Measurements from ENCODE around the gene USP2. TPM values are rescaled to one million over a fixed set of nuclear protein-coding genes. Genes with fewer than 3 reads are reported as not detected.

Gene USP2
- total RNA-seq, 1 donor from 2014 or later = 0.11 TPM

DNA sequence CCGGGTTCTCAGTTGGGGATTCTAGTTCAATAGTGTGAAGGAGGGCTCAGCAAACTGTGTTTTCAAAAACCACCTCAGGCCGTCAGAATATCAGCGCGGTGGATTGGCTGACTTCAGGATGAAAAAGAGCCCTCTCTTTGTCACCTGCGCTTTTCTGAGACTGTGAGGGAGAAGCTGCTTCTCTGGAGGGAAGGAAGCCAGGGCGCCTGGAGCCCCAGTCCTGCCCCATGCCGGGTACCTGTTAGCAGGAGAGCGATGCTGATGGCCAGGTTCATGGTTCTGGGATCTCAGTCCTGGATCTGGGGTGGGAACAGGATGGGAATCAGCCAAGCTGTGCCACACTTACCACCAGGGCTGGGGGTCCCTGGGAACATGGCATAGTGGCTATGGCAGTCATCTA, 39.1 kb upstream of the USP2 start:
- H3K9me3 Mint-ChIP-seq (ENCODE audit: unreplicated experiment) = no peaks in the 10 kb centered on the region
- TF ChIP-seq, protein P1, sequence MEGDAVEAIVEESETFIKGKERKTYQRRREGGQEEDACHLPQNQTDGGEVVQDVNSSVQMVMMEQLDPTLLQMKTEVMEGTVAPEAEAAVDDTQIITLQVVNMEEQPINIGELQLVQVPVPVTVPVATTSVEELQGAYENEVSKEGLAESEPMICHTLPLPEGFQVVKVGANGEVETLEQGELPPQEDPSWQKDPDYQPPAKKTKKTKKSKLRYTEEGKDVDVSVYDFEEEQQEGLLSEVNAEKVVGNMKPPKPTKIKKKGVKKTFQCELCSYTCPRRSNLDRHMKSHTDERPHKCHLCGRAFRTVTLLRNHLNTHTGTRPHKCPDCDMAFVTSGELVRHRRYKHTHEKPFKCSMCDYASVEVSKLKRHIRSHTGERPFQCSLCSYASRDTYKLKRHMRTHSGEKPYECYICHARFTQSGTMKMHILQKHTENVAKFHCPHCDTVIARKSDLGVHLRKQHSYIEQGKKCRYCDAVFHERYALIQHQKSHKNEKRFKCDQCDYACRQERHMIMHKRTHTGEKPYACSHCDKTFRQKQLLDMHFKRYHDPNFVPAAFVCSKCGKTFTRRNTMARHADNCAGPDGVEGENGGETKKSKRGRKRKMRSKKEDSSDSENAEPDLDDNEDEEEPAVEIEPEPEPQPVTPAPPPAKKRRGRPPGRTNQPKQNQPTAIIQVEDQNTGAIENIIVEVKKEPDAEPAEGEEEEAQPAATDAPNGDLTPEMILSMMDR (IDR thresholded peaks at IDR 0.05) = no peak
- peaks cover 9% of the 10 kb centered on the region for H3K27me3 Mint-ChIP-seq (ENCODE audit: unreplicated experiment)
- peak; percentile 65 for DNase-seq (ENCODE audit: extremely low spot score, unreplicated experiment)
- no peak overlapping the region for H3K27ac Mint-ChIP-seq (ENCODE audit: unreplicated experiment)
- H3K4me1 Mint-ChIP-seq (ENCODE audit: unreplicated experiment) = peaks cover 32% of the 10 kb centered on the region
- no peaks in the 10 kb centered on the region for H3K36me3 Mint-ChIP-seq (ENCODE audit: unreplicated experiment)
- no peak overlapping the region for H3K4me3 Mint-ChIP-seq (ENCODE audit: unreplicated experiment)

DNA sequence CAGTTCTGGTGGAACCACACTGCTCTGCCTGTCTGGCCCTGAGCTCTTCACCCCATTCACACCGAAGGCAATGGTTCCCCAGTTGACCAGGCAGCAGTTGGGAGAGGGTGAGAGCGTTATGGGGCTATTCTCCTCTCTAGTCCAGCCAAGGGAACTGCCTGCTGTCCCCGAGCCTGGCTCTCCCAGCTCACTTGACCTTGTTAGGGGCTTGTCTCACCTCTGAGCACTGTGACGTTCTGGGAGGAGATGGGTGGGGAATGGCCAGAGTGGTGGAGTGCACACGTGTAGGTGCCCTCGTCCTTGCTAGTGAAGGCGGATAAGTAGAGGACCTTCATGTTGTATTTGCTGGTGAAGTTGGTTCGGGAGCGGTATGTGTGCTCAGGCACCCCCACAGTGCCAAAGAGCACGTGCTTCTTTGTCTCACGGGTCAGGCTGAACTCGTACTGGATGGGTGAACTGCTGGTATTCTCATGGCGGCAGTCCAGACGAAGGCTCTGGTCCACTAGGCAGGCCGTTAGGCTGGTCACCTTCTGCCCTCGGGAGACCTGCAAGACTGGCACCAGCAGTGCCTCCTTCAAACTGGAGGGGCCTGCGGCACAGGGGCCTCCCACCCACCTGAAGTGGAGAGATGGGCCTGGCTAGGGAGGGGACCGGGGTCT, 38.5 kb upstream of the USP2 start:
- no peak overlapping the region for H3K4me3 Mint-ChIP-seq (ENCODE audit: unreplicated experiment)
- H3K27me3 Mint-ChIP-seq (ENCODE audit: unreplicated experiment) = peaks cover 9% of the 10 kb centered on the region
- DNase-seq (ENCODE audit: extremely low spot score, unreplicated experiment) = peak; percentile 83
- H3K27ac Mint-ChIP-seq (ENCODE audit: unreplicated experiment) = no peak overlapping the region
- peaks cover 32% of the 10 kb centered on the region for H3K4me1 Mint-ChIP-seq (ENCODE audit: unreplicated experiment)
- H3K9me3 Mint-ChIP-seq (ENCODE audit: unreplicated experiment) = no peaks in the 10 kb centered on the region
- H3K36me3 Mint-ChIP-seq (ENCODE audit: unreplicated experiment) = no peaks in the 10 kb centered on the region
- TF ChIP-seq, protein P1 (IDR thresholded peaks at IDR 0.05) = no peak

DNA sequence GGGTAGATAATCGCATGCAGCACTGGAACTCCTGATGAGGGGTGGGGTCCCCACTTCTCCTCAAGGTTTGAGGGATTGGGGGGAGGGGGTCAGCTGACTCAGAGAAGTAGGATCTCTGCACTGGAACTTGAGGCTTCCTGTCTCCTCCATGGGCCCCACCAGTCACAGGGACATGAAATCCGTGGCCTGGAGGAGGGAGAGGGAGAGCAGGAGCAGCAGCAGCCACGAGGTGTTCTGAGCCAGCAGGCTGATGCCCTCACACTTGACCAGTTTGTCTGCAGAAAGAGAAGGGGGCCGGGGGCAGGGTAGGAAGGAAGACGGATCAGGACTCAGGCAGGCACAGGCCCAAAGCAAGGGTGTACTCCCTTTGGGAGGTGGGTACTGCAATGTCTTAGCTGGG, 37.8 kb upstream of the USP2 start:
- H3K9me3 Mint-ChIP-seq (ENCODE audit: unreplicated experiment) = peaks cover 4% of the 10 kb centered on the region
- DNase-seq (ENCODE audit: extremely low spot score, unreplicated experiment) = peak; percentile 49
- peaks cover 32% of the 10 kb centered on the region for H3K4me1 Mint-ChIP-seq (ENCODE audit: unreplicated experiment)
- TF ChIP-seq, protein P1 (IDR thresholded peaks at IDR 0.05) = no peak
- H3K36me3 Mint-ChIP-seq (ENCODE audit: unreplicated experiment) = no peaks in the 10 kb centered on the region
- H3K27me3 Mint-ChIP-seq (ENCODE audit: unreplicated experiment) = peaks cover 9% of the 10 kb centered on the region
- no peak overlapping the region for H3K4me3 Mint-ChIP-seq (ENCODE audit: unreplicated experiment)
- no peak overlapping the region for H3K27ac Mint-ChIP-seq (ENCODE audit: unreplicated experiment)

DNA sequence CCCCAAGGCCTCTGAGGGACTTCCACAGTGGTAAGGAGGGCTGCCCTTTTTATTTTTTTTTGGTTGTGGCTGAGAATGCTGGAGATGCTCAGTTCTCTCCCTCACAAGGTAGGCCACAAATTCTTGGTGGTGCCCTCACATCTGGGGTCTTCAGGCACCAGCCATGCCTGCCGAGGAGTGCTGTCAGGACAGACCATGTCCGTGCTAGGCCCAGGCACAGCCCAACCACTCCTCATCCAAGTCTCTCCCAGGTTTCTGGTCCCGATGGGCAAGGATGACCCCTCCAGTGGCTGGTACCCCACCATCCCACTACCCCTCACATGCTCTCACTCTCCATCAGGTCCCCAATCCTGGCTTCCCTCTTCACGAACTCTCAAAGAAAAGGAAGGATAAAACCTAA, 37.3 kb upstream of the USP2 start:
- no peak overlapping the region for H3K4me3 Mint-ChIP-seq (ENCODE audit: unreplicated experiment)
- peaks cover 9% of the 10 kb centered on the region for H3K27me3 Mint-ChIP-seq (ENCODE audit: unreplicated experiment)
- H3K9me3 Mint-ChIP-seq (ENCODE audit: unreplicated experiment) = peaks cover 5% of the 10 kb centered on the region
- H3K27ac Mint-ChIP-seq (ENCODE audit: unreplicated experiment) = no peak overlapping the region
- H3K4me1 Mint-ChIP-seq (ENCODE audit: unreplicated experiment) = peaks cover 32% of the 10 kb centered on the region
- TF ChIP-seq, protein P1 (IDR thresholded peaks at IDR 0.05) = no peak
- peak; percentile 53 for DNase-seq (ENCODE audit: extremely low spot score, unreplicated experiment)
- H3K36me3 Mint-ChIP-seq (ENCODE audit: unreplicated experiment) = no peaks in the 10 kb centered on the region

DNA sequence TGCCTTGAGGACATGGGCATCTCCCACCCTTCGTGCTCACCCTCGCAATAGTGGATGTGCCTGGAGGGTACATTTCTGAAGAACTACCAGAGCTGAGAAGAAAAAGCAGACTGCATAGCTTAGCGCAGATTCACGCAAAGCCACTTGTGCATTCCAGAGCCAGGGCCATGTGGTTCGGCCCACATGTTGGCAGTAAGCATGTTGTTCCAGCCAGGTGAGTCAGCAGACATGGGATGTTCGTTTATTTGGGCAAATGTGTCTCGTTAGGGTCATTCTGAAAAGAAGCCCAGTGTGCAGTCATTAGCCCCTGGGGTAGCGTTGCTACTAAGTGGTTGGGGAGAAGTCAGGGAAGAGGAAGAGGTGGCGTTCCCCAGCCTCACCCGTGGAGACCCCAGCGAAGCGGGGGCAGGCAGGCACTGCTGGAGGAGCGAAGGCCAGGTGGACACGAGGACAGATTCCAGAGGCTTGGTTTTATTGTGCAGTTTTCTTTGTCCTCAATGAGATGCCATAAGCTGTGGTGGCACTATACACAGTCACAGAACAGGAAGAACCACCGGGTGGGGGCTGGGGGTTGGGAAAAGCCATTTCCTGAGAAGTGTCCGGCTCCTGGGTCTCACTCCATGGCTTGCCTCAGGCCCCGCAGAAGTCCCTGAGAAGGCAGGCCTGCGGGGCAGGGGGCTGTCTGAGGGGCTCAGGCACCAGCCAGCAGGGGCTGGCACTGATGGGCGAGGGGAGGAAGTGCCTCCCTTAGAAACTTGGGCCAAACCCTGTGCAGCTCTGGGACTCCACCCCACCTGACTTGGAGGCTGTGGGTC, 36.4 kb upstream of the USP2 start:
- TF ChIP-seq, protein P1 (IDR thresholded peaks at IDR 0.05) = no peak
- peaks cover 5% of the 10 kb centered on the region for H3K9me3 Mint-ChIP-seq (ENCODE audit: unreplicated experiment)
- H3K4me3 Mint-ChIP-seq (ENCODE audit: unreplicated experiment) = no peak overlapping the region
- H3K36me3 Mint-ChIP-seq (ENCODE audit: unreplicated experiment) = no peaks in the 10 kb centered on the region
- peak; percentile 81 for DNase-seq (ENCODE audit: extremely low spot score, unreplicated experiment)
- peaks cover 9% of the 10 kb centered on the region for H3K27me3 Mint-ChIP-seq (ENCODE audit: unreplicated experiment)
- peaks cover 32% of the 10 kb centered on the region for H3K4me1 Mint-ChIP-seq (ENCODE audit: unreplicated experiment)
- peak overlapping the region; percentile 8 for H3K27ac Mint-ChIP-seq (ENCODE audit: unreplicated experiment)
